Endothelial cell of umbilical vein (primary cell): ENCODE measurements around the gene ACHE. TPM values are rescaled to one million over a fixed set of nuclear protein-coding genes. Genes with fewer than 3 reads are reported as not detected.

ENCODE experiments used
- BruUV-seq: library from RNA; stranded (reverse); fragments of 400-500 nt; replicated peaks from 2 replicates; lab custom pipeline; 2021; lab: Mats Ljungman, UMichigan
- CTCF ChIA-PET: fragments of 300-600, 350-600 bp; sonication (Branson Sonifier 250); formaldehyde crosslinking; loops from one replicate; lab custom pipeline; 2021; ENCODE audit warnings: antibody characterized with exemption, inconsistent platforms; lab: Charles Lee
- POLR2A ChIA-PET: fragments of 300-600, 350-600 bp; sonication (Branson Sonifier 250); formaldehyde crosslinking; loops from one replicate; lab custom pipeline; 2021; ENCODE audit warnings: antibody characterized with exemption, inconsistent platforms; lab: Charles Lee
- DNase-seq: peaks from one replicate; pipeline ENCODE4 v3.0.0-alpha.2; 2011; ENCODE audit warnings: low read depth, low spot score
- FAIRE-seq: peaks from 2 replicates; lab custom pipeline; 2011; peaks lifted over from hg19 to GRCh38; lab: Jason Lieb, UNC
- H2AFZ ChIP-seq: 2 replicates; pipeline ENCODE4 v1.6.0; 2012; ENCODE audit warnings: low read depth, low read length, control low read depth, inconsistent platforms
- H3K27ac ChIP-seq: 2 replicates; pipeline ENCODE4 v1.5.1; 2011; ENCODE audit warnings: low read depth, mild to moderate bottlenecking, control low read depth, low read length, moderate library complexity; ENCODE audit not compliant: insufficient read depth
- H3K27me3 ChIP-seq, 2 experiments: 2 replicates each; pipeline versions ENCODE4 v1.6.0 to v1.6.1; 2011; ENCODE audit warnings: low read length in 2 of 2, mixed read lengths in 1 of 2; ENCODE audit not compliant: control insufficient read depth in 2 of 2, insufficient read depth in 2 of 2
- H3K36me3 ChIP-seq, 2 experiments: 2 replicates in 1 of 2; 3 replicates in 1 of 2; pipeline ENCODE4 v1.5.1; 2011; ENCODE audit warnings: low read length in 2 of 2, mild to moderate bottlenecking in 1 of 2, moderate library complexity in 1 of 2; ENCODE audit not compliant: control insufficient read depth in 2 of 2, insufficient read depth in 2 of 2; ENCODE audit errors: extremely low read depth in 1 of 2
- H3K4me1 ChIP-seq: 3 replicates; pipeline ENCODE4 v1.5.1; 2011; ENCODE audit warnings: mild to moderate bottlenecking, low read length; ENCODE audit not compliant: control insufficient read depth, insufficient read depth; ENCODE audit errors: extremely low read depth
- H3K4me2 ChIP-seq: 2 replicates; pipeline ENCODE4 v1.6.1; 2011; ENCODE audit warnings: low read length, control low read depth, mixed read lengths; ENCODE audit not compliant: insufficient read depth
- H3K4me3 ChIP-seq, 3 experiments: fragments of 200-600 bp in 1 of 3; sonication (generic), shearing (Covaris generic) in 1 of 3; replicated peaks in 1 of 3; 2 replicates each; pipeline ENCODE4 v1.5.1; 2011 to 2016; ENCODE audit warnings: control low read depth in 3 of 3, low read length in 3 of 3, mild to moderate bottlenecking in 2 of 3, inconsistent platforms in 1 of 3, low read depth in 1 of 3, moderate library complexity in 1 of 3; ENCODE audit not compliant: insufficient read depth in 1 of 3
- H3K79me2 ChIP-seq: 2 replicates; pipeline ENCODE4 v1.6.0; 2012; ENCODE audit warnings: low read length, inconsistent platforms; ENCODE audit not compliant: control insufficient read depth, insufficient read depth
- H3K9ac ChIP-seq: replicated peaks from 2 replicates; pipeline ENCODE3; 2011; ENCODE audit warnings: low read length, control low read depth; ENCODE audit not compliant: insufficient read depth; ENCODE audit errors: extremely low read depth
- H3K9me1 ChIP-seq: replicated peaks from 3 replicates; pipeline ENCODE4 v1.6.0; 2011; ENCODE audit warnings: mild to moderate bottlenecking, low read length; ENCODE audit not compliant: control insufficient read depth, insufficient read depth; ENCODE audit errors: extremely low read depth
- H3K9me3 ChIP-seq: replicated peaks from 2 replicates; pipeline ENCODE4 v1.5.1; 2012; ENCODE audit warnings: low read length, inconsistent platforms; ENCODE audit not compliant: control insufficient read depth, insufficient read depth
- H4K20me1 ChIP-seq: replicated peaks from 2 replicates; pipeline ENCODE3; 2011; ENCODE audit warnings: mild to moderate bottlenecking, low read length; ENCODE audit not compliant: control insufficient read depth, insufficient read depth; ENCODE audit errors: extremely low read depth
- CTCF ChIP-seq, 2 donors: IDR thresholded peaks; 1 replicate in 1 of 2; 2 replicates in 1 of 2; pipeline ENCODE4 v1.5.1; 2011; ENCODE audit warnings: low read length in 2 of 2, mild to moderate bottlenecking in 2 of 2, moderate library complexity in 2 of 2, control low read depth in 1 of 2, inconsistent platforms in 1 of 2, low read depth in 1 of 2; ENCODE audit not compliant: insufficient read depth in 1 of 2; ENCODE audit errors: extremely low read depth in 1 of 2
- EZH2 ChIP-seq: IDR thresholded peaks from 2 replicates; pipeline ENCODE4 v1.6.1; 2012; ENCODE audit warnings: borderline replicate concordance, low read depth, mild to moderate bottlenecking, moderate library complexity, low read length, inconsistent platforms; ENCODE audit not compliant: severe bottlenecking
- FOS ChIP-seq: IDR thresholded peaks from 2 replicates; pipeline ENCODE4 v1.6.1; 2011; ENCODE audit warnings: mild to moderate bottlenecking, low read length, moderate library complexity, borderline replicate concordance; ENCODE audit not compliant: insufficient read depth
- GATA2 ChIP-seq: IDR thresholded peaks from 2 replicates; pipeline ENCODE4 v1.7.0; 2011; ENCODE audit warnings: low read depth, mild to moderate bottlenecking, moderate library complexity, mixed read lengths, low read length; ENCODE audit not compliant: insufficient read length, insufficient read depth
- JUN ChIP-seq: IDR thresholded peaks from 2 replicates; pipeline ENCODE4 v1.6.1; 2011; ENCODE audit warnings: borderline replicate concordance, low read depth; ENCODE audit not compliant: insufficient read length, insufficient read depth
- MAX ChIP-seq: IDR thresholded peaks from 2 replicates; pipeline ENCODE4 v1.6.1; 2011; ENCODE audit not compliant: insufficient read depth, insufficient read length
- MYC ChIP-seq: IDR thresholded peaks from one replicate; pipeline ENCODE4 v1.6.1; 2011; ENCODE audit warnings: mild to moderate bottlenecking, low read depth, low read length
- POLR2A ChIP-seq: IDR thresholded peaks from 2 replicates; pipeline ENCODE4 v1.6.1; 2012; ENCODE audit warnings: low read depth, mild to moderate bottlenecking, control low read depth, low read length
- POLR2AphosphoS5 ChIP-seq: IDR thresholded peaks from 2 replicates; pipeline ENCODE4 v1.6.1; 2012; ENCODE audit warnings: low read depth, mild to moderate bottlenecking, control low read depth, low read length, moderate library complexity; ENCODE audit not compliant: insufficient read depth
- dilution Hi-C: fragments of 300-500 bp; cut with MboI; formaldehyde crosslinking; loops from one replicate; pipeline ENCODE4 v1.15.0; 2019; ENCODE audit warnings: low sequenced_read_pairs; ENCODE audit not compliant: extremely low pct_ligation_motif_present
- intact Hi-C: fragments of 100-400 bp; cut with micrococcal nuclease; formaldehyde crosslinking; loops from one replicate; pipeline ENCODE4 v1.10.0; 2022
- polyA plus RNA-seq, 4 experiments: library from polyadenylated mRNA; depleted of rRNA in 3 of 4; stranded (reverse) in 3 of 4; unstranded in 1 of 4; fragments of >200 nt; gene quantifications; 2 replicates each; pipeline versions ENCODE4 v1.2.1 to v1.2.3, GENCODE V29; 2011 to 2012; ENCODE audit warnings: missing spikeins in 1 of 4
- total RNA-seq: library from RNA; stranded (reverse); gene quantifications from 2 replicates; pipeline ENCODE4 v1.2.3, GENCODE V29; 2021

ACHE gene
- total and polyA plus RNA-seq, 2 donors (not counting 3 experiments of a cell fraction or from before 2014, with no cell fraction given) = 0.18 to 0.28 TPM

- no peaks in the 10 kb centered on the region for H3K9me3 ChIP-seq
- no peak overlapping the region for H2AFZ ChIP-seq
- no TSS peak for BruUV-seq
- no peak for DNase-seq
- ChIA-PET CTCF (interaction anchor here (0.8 to 1.4 kb wide), 3 partner anchors 166 to 398 kb away, joined by 3 to 5 read pairs (median 4); no protein-coding TSS in a partner anchor), POLR2A (no interaction called here)
- H4K20me1 ChIP-seq = no peaks in the 10 kb centered on the region
- H3K27ac ChIP-seq = no peak overlapping the region
- no peaks in the 10 kb centered on the region for H3K9me1 ChIP-seq
- no peak overlapping the region for H3K4me3 ChIP-seq
- intact Hi-C loops (loop anchor here (5.0 to 10.0 kb wide), 3 partner anchors 75 to 402 kb away; partner anchors contain the start of genes MUC12 and VGF), dilution Hi-C loops (no loop called here)
- H3K4me1 ChIP-seq = peaks cover 37% of the 10 kb centered on the region
- H3K27me3 ChIP-seq = peaks cover 9 to 19% of the 10 kb centered on the region in 2 experiments
- no peak overlapping the region for H3K4me2 ChIP-seq
- no peak for TF ChIP-seq MAX
- TF ChIP-seq EZH2 = no peak
- TF ChIP-seq JUN = no peak
- TF ChIP-seq POLR2A = no peak
- TF ChIP-seq FOS = no peak
- TF ChIP-seq GATA2 = no peak
- TF ChIP-seq MYC = no peak
- no peak for TF ChIP-seq CTCF (IDR thresholded peaks at IDR 0.05; ENCODE audit: extremely low read depth in 1 of 2, insufficient read depth in 1 of 2, low read depth in 1 of 2, low read length in 2 of 2)
- TF ChIP-seq POLR2AphosphoS5 = no peak
- H3K9ac ChIP-seq = no peak overlapping the region
- no peak for FAIRE-seq
- peaks cover 4 to 5% of the 10 kb centered on the region in 2 experiments for H3K36me3 ChIP-seq
- peaks cover 15% of the 10 kb centered on the region for H3K79me2 ChIP-seq
Observed at GRCh38 chr7:100892364-100893317, 3.0 kb downstream of the ACHE start.
